PC-3 (cell line): ENCODE measurements around the gene PLAAT3.

ENCODE experiments used
- CTCF ChIP-seq: fragments of 300-600 bp; sonication (generic); conservative IDR thresholded peaks from 2 replicates; pipeline ENCODE4 v1.5.1; 2017; ENCODE audit warnings: antibody characterized with exemption, low read depth, mild to moderate bottlenecking, low read length
- EZH2 ChIP-seq: fragments of 300-600 bp; sonication (generic); IDR thresholded peaks from one replicate; pipeline ENCODE4 v1.6.1; 2017; ENCODE audit warnings: antibody characterized with exemption, mild to moderate bottlenecking, low read length; ENCODE audit not compliant: unreplicated experiment

GRCh38 chr11:63622323-63622722, 8.1 kb upstream of the PLAAT3 start:
- no peak for TF ChIP-seq CTCF
- no peak for TF ChIP-seq EZH2
